ENCODE data around the gene ZYG11B.
"Not testable (repeated sequence)": the region's sequence is repeated elsewhere in the genome, so short reads cannot be mapped to it uniquely, and the experiment has no call there.

Gene ZYG11B

DNA sequence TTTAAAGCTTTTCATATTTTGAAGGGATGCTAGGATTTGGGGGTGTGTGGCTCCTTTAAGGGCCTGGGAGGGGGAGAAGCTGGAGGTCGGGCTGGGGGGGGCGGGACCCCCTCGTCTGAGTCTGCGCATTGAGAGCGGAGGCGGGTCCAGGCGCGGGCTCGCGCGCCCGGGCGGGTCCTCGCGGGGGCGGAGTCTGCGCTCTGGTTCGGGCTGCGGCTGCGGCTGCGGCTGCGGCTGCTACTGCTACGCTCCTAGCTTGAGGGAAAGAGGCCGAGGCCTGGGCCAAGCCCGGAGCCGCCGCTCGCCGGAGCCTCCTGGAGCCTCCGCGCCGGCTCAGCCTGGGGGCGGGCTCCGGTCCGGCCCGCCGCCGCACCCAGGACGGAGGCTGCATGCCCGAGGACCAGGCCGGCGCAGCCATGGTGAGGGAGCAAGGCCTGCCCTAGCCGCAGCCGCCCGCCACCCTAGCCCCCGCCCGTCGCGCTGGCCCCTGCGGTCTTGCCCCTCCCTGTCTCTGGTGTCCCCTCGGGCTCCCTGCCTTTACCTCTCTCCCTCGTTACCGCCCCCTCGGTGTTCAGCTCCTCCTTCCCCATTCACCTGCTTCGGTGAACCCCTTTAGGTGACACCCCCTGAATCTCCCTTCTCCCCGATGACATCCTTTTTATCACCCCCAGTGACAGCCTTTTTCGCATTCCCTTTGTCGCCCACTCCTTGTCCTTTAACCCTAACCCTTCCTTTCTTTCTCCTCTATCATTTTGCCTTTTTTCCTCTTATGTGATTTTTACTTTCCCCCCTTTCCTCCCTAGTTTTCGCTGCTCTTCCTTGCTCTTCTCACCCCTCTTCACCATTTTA, at the start of gene ZYG11B:
TSS of gene ZYG11B (plus strand) at position 189 of the 849 bp plus-strand sequence. CDS start at position 390, 201 bp downstream.
- DNase-seq (ENCODE audit: low read depth), result no peak

DNA sequence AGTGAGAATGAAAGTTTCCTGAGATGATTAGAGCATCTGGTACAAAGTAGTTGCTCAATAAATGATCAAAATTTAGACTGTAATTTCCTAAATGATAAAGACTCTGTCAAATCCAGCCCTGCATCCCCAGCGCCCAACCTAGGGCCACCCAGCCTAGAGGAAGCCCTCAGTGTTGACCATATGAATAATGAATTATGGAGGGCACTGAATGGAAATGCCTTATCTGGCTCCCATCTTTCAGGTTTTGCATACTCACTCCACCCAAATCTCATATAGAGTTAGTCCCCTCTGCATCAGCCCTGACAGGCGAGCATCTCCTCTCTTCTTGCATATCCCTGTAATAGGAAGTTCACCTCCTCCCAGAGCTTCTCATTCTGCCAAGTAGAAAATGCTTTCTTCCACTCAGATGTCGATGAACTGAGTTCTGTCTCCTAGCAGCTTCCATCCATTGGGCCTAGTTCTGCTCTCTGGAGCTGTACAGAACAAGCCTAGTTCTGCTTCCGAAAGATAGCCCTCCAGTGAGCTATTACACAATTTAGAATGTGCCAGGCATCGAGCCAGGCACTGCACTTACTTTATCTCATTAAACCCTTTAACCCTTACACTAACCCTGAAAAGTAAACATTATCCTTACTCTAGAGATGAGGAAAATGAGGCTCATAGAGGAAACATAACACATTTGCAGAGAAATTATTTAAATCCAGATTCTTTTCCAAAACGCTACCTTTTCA, 49.0 kb upstream of the ZYG11B start:
- DNase-seq (ENCODE audit: low read depth), result no peak

DNA sequence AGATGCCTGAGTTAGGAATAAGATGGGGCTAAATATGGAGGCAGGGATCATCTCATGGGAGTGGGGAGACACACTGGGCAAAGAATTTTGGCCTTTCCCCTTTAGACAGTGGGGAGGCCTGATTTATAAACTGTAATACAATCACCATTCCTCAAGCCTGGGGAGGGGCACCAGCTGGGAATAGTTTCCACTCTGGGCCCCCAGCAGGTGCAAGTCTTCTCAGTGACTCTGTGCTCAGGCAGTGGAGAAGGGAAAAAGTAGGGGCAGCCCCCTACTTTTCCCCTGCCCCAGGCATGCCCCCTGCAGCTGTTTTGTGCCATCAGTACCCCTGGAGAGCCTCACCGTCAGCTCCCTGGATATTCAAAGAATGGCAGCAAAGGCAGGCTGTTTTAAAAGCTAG, 47.2 kb upstream of the ZYG11B start:
- no peak for DNase-seq (ENCODE audit: low read depth)

DNA sequence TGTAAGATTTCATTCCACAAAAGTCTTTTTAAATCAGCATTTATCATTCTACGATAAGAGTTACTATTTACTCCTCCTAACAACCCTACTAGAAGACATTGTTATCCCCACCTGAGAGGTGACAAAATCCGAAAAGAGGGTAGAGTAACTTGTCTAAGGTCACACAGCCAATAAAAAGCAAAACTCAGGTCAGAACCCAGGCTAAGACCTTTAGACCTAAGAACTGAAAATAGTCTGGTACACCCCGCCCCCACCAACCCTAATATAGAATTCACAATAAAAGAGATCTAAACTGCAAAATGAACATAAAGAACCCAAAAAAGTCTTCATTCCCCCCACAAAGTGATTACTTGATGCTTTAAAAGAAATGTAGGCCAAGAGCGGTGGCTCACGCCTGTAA, 46.8 kb upstream of the ZYG11B start:
- DNase-seq (ENCODE audit: low read depth), result no peak

DNA sequence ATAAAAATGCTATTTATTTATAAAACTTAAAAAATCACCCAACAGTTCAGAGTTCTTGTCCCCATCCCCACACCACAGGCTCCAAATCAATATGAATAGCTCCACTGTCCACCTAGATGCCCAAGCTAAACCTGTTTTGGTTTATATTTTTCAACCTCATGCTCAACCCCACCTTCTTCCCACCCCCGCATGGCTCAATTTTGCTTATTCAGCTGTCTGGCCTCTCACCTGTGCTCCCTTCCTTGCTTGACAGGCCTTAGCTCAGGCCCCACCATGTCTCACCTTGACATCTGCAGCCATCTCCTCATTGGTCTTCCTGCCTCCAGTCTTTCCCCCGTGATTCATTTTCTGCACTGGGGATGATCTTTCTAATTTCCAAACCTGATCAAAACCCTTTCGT, 45.9 kb upstream of the ZYG11B start:
- no peak for DNase-seq (ENCODE audit: low read depth)

DNA sequence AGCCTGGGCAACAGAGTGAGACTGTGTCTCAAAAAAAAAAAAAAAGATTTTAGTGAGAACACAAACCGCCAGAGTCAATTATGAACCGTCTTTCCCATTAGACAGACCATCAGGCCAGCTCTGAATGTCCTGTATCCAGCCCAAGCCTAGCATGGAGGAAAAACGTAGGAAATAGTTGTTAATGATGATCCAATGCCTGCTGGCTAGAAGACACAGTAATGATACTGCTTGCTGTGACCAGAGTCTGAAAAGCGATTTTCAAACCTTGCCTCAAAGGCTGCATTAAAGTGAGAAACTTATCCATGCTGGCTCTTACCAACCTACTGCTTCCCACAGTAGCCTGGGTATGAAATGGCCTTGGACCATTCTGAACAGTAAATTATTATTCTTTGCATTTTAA, 45.1 kb upstream of the ZYG11B start:
- DNase-seq (ENCODE audit: low read depth), result no peak

DNA sequence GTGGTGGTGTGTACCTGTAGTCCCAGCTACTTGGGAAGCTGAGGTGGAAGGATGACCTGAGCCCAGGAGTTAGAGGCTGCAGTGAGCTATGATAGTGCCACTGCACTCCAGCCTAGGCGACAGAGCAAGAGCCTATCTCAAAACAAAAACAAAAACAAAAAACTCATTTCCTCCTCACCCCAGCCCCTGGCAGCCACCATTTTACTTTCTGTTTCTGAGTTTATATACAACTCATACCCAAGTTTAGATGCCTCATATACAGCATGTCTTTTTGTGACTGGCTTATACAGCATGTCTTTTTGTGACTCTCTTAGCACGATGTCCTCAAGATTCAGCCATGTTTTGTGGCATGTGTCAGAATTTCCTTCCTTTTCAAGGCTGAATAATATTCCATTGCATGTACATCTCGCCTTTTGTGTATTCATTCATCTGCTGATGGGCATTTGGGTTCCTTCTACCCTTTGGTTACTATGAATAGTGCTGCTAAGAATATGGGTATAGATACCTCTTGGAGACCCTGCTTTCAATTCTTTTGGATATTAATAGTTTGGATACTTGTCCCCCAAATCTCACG, 42.8 kb upstream of the ZYG11B start:
- no peak for DNase-seq (ENCODE audit: low read depth)

DNA sequence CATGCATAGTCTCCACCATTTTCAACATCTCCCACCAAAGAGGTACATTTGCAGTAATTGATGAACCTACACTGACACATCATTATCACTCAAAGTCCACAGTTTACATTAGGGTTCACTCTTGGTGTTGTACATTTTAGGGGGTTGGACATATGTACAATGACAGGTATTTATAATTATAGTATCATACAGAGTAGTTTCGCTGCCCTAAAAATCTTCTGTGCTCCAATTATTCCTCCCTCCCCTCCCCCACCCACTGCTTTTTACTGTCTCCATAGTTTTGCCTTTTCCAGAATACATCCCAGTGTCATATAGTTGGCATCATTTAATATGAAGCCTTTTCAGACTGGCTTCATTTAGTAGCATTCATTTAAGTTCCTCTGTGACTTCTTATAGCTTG, 41.7 kb upstream of the ZYG11B start:
- no peak for DNase-seq (ENCODE audit: low read depth)

DNA sequence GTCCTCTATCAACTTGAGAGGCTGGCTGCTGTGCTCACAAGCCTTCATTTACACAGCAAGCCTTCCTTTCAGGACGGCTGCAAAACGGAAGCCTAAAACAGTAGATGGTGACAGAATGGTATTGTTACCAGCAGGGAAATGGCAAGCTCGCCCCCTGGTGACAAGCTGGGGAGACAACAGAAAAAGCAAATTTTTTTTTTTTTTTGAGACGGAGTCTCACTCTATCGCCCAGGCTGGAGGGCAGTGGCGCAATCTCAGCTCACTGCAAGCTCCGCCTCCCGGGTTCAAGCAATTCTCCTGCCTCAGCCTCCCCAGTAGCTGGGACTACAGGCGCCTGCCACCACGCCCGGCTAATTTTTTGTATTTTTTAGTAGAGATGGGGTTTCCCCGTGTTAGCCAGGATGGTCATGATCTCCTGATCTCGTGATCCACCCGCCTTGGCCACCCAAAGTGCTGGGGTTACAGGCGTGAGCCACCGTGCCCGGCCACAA, 39.9 kb upstream of the ZYG11B start:
- not testable (repeated sequence) for DNase-seq (ENCODE audit: low read depth)

DNA sequence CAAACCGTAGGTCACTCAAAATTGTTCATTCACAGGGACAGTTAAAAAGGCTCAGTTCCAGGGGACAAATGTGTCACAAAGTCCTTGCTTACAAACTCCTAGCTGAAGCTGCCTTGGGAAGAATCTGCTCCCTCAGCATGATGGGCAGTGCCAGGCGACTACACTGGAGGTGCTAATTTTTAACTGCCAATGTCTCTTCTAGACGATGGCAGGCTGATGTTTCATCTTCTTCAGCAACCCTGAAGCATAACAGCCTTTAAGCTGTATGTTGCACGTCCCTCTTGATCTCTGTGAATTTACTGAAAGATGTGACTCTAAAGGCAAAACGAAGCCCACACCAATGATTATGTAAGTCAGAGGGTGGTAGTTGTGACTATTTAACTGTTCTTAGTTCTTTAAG, 39.4 kb upstream of the ZYG11B start:
- no peak for DNase-seq (ENCODE audit: low read depth)

DNA sequence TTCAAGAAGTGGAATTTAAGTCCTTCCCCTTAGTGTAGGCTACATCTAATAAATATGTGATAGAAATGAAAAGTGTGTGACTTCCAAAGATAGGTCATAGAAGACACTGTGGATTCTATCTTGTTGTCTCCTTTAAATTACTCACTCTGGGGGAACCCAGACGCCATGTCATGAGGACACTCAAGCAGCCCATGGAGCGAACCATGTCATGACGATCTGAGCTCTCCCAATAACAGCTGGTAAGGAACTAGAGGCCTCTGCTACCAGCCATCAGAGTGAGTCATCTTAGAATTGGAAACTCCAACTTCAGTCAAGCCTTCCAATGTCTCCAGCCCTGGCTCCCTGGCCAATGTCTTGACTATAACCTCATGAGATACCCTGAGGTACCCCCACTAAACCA, 34.4 kb upstream of the ZYG11B start:
- no peak for DNase-seq (ENCODE audit: low read depth)

DNA sequence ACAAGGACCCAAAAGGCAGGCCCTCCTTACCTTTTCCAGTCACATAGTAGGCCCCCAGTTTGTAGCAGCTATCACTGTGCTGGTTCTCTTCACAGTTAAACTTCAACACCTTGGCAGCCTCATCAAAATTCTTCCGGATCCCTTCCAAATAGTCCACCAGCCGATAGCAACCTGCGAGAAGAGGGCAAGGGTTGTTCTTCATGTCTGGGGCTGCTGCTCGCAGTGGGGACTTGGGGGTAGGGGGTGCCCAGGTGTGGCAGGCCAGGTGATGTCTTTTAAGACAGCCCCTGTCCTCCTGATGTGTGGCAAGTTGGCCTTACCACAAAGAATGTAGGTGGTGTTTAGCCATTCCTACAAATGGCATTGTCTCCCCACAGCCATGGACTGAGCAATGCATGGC, 33.6 kb upstream of the ZYG11B start:
- DNase-seq (ENCODE audit: low read depth), result no peak

DNA sequence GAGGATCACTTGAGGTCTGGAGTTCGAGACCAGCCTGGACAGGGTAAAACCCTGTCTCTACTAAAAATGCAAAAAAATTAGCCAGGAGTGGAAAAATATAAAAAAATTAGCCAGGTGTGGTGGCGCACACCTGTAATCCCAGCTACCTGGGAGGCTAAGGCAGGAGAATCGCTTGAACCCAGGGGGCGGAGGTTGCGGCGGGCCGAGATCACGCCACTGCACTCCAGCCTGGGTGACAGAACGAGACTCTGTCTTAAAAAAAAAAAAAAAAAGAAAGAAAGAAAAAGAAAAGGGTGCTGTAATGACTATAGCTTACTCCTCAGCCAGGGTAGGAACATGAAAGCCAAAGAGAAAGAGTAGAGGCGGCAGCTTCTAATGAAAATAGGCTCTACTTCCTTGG, 32.9 kb upstream of the ZYG11B start:
- not testable (repeated sequence) for DNase-seq (ENCODE audit: low read depth)

DNA sequence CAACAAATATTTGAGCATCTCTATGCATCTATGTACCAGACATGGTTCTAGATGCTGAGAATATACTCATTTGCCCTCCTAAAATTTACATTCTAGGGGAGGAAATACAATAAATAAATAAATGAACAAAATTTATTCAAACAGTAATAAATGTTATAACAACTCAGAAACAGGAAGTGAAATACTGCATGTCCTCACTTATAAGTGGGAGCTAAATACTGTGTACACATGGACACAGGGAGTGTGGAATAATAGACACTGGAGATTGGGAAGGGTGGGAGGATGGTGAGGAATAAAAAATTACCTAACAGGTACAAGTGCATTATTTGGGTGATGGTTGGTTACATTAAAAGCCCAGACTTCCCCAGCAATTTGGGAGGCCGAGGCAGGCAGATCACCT, 32.4 kb upstream of the ZYG11B start:
- DNase-seq (ENCODE audit: low read depth), result no peak

DNA sequence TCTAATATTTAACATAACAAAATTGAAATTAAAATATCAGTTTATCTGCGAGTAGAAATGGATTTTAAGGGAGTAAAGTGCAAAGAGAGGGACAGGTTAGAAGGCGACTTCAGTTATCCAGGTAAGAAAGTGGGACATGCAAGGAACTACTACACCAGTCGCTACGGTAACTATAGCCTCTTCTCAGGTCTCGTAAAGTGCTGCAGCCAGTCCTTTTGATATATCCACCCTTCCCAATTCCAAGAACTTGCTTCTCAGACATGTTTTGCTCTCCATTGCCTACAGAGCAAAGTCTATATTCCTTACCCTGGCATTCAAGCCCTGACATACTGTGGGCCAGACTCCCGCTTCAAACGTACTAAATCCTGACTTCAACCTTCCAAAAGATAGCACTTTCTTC, 30.6 kb upstream of the ZYG11B start:
- DNase-seq (ENCODE audit: low read depth), result no peak

DNA sequence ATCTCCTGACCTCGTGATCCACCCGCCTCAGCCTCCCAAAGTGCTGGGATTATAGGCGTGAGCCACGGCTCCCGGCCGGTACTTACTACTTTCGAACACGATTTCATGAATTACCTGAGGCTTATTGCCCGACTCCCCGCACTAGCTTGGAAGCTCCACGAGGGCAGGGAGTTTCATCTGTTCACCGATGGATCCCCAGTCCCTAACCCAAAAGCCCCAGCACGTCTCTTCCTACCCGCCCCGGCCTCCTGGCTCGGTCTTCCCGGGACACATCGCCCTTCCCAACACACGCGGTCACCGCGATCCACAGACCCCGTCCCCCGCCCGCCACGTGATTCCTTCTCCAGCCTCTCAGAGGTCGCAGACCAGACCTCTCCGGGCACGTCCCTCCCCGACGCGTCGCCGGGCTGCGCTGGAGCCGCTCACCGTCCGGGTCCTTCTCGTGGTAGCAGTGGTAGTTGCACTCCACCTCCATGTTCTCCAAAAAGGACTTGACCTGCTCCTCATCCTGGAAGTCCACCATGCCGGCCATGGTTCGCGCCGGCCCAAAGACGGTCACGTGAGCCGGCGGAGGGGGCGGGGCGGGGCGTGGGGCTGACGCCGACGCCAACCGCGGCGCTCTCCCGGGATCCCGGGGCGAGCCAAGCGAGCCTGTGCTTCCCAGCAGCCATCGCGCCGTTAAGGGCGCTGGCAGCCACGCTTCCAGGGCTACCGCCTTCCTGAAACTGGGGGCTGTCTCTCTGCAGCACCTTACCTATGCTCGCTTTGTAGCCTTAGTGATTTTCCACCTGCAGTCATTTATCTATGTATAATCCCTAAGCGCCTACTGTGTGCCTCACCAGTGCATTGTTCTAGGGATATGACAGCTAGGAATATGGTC, 28.2 kb upstream of the ZYG11B start, which contains the start of gene COA7:
TSS of gene COA7 (minus strand) at position 553 of the 880 bp plus-strand sequence. CDS start at position 532, 21 bp downstream.
- DNase-seq (ENCODE audit: low read depth), result no peak

DNA sequence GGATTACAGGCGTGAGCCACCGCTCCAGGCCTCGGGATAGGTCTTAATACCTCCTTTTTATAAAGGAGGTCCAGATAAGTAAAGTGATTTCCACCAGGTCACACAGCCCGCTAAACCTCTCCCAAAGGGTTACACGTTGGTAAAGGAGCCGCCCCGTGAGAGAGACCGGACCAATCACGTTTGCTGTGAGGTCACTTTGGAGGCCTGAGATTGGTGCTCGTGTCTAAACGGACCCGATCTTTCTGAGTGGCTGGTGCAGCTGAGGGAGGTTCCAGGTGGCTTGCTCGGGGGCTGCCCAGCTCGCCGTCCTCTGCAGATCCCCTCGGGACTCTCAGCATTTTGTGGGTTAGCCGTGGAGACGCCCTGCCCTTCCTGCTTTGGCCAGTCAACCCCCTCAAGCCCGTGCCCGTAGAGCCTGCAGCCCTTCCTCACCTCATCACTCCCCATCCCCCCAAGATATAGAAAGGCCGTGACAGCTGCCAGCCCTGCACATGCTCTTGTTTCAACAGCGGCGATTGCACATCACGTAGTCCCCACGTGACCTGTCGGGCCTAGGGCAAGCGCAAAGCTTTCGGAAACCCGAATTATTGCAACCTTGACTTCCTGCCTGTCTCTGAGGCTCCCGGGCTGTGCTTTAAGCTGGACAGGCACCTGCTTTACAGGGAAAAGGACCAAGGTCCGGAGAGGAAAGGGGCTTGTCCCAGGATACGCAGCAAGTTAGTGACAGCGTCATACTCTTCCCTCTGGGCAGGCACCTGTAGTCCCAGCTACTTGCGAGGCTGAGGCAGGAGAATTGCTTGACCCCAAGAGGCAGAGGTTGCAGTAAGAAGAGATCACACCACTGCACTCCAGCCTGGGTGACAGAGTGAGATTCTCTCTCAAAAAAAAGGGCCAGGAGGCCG, 23.1 kb upstream of the ZYG11B start:
- peak; percentile 67 for DNase-seq (ENCODE audit: low read depth)

DNA sequence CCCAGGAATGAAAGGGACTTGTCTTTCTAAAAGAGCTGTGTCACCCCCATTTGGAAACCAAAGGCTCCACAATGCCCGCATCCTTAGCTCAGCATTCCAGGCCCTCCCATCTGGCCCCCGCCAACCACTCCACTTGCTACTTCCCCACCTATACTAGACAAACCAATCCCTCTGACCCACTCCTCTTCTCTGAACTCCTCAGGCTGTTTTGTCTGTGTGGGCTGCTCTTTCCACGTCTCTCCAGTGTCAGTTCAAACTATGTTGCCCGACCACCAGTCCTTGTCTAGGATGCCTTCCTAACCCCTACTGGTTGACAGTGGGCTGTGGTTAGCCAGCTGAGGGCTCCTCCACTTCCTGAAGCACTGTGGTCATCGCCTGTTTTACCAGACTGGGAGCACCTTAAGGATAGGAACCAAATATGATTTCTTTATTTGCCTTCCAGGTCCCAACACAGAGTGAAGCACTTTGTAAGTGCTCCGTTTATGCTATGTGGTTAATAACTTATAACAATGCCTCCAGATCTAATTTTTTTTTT, 20.1 kb upstream of the ZYG11B start:
- DNase-seq (ENCODE audit: low read depth), result no peak

DNA sequence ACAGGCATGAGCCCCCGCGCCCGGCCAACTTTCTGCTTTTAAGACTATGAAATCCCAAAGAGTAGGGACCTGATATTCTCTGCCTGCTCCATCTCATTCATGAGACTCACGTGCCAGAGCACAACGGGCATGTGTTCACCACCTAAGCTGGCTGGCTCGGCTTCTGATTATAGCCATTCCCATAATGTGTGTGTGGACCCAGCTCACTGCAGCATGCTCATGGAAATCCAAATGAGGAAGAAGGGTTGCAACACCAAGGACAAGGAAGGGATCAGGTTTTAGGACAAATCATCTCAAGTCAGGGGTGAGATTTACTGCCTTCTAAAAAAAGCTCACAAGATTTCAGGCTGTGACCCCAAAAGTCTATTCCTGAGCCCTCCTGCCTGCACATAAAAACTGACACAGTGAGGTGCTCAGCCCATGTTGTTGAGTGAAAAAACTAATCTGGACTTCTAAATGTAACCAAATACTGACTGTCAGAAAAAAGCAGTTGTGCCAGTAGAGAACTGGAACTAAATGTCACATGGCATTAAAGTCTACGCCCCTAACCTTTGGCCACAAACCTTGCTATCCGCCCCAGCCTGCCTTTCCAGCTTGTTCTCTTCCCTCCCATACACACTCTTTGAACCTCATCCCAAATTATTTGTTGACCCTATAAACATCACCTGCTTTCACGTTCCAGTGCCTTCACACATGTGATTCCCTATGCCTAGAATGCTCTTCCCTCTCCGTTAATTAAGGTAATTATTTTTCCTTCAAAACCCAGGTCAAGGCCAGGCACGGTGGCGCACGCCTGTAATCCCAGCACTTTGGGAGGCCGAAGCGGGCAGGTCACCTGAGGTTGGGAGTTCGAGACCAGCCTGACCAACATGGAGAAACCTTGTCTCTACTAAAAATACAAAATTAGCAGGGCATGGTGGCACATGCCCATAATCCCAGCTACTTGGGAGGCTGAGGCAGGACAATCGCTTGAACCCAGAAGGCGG, 19.0 kb upstream of the ZYG11B start:
- no peak for DNase-seq (ENCODE audit: low read depth)
